ENCODE data around the gene PMVK. TPM values are rescaled to one million over a fixed set of nuclear protein-coding genes. Genes with fewer than 3 reads are reported as not detected.

The PMVK gene
- total RNA-seq, 1 donor from 2014 or later = 15.6 TPM

DNA sequence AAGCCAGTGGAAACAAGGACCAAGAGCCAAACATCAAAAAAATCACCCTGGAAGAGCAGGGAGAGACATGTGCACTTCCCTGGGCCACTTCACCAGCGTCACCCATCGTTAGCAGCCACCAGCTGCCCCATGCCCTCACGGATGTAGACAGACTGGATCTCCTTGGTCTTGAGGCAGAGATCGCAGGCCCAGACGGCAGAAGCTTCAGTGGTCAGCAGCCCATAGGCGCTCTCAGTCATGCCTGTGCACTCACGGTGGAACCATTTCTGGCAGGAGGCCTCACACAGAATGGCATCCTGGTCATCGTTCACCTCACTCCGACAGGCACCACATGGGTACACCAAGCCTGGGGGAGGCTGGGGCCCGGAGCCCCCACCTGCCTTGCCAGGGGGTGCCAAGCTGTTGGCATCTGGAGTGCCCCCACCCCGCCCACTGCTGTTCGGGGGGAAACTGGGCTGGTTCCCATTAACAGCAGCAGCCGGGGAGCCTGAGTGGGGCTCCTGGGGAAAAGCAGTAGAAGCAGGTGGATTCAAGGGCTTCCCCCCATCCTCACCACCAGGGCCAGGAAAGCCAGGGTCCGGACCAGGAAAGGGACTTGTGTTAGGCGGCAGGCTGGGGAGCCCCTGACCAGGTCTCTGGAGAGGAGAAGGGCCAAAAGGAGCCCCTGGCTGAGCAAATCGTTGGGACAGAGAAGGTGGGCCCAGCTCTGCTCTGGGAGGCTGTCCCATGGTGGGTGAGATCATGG lies 22.3 kb upstream of the PMVK start:
- Histone ChIP-seq H3K27ac (ENCODE audit: low read depth, low read length) (no peak overlapping the region), H3K9ac (ENCODE audit: low read length) (no peak overlapping the region), H3K4me2 (ENCODE audit: low read length) (no peak overlapping the region), H4K20me1 (ENCODE audit: insufficient read depth, low read length) (peaks cover 21% of the 10 kb centered on the region), H3K36me3 (ENCODE audit: insufficient read depth, low read length) (peaks cover 7% of the 10 kb centered on the region), H2AFZ (ENCODE audit: low read depth, low read length) (no peak overlapping the region), H3K9me3 (ENCODE audit: insufficient read depth, low read depth, low read length) (no peaks in the 10 kb centered on the region), H3K4me1 (ENCODE audit: insufficient read depth, low read length) (peaks cover 45% of the 10 kb centered on the region), H3K79me2 (ENCODE audit: insufficient read depth, low read length) (peaks cover 32% of the 10 kb centered on the region), H3K4me3 (ENCODE audit: insufficient read depth, low read depth, low read length) (no peak overlapping the region), H3K27me3 (ENCODE audit: insufficient read depth, low read length) (no peaks in the 10 kb centered on the region)
- Mint-ChIP-seq H3K9me3 (ENCODE audit: unreplicated experiment) (no peaks in the 10 kb centered on the region), H3K27ac (ENCODE audit: unreplicated experiment) (peak overlapping the region; percentile 81), H3K27me3 (ENCODE audit: low read depth, unreplicated experiment) (no peaks in the 10 kb centered on the region), H3K4me3 (ENCODE audit: unreplicated experiment) (peak overlapping the region; percentile 42), H3K4me1 (ENCODE audit: low read depth, unreplicated experiment) (peaks cover 36% of the 10 kb centered on the region), H3K36me3 (ENCODE audit: low read depth, unreplicated experiment) (peaks cover 9% of the 10 kb centered on the region)
- no peak for FAIRE-seq
- no peak for DNase-seq (ENCODE audit: low read depth)
- TF ChIP-seq CTCF (IDR thresholded peaks at IDR 0.05; ENCODE audit: insufficient read depth, low read depth, low read length) (no peak), EZH2 (IDR thresholded peaks at IDR 0.05; ENCODE audit: insufficient read depth, low read length) (no peak)

- peak overlapping the region; percentile 42 for H3K4me3 Mint-ChIP-seq (ENCODE audit: unreplicated experiment)
- Histone ChIP-seq H2AFZ (ENCODE audit: low read depth, low read length) (no peak overlapping the region), H3K27ac (ENCODE audit: low read depth, low read length) (no peak overlapping the region), H3K36me3 (ENCODE audit: insufficient read depth, low read length) (peaks cover 1% of the 10 kb centered on the region), H3K79me2 (ENCODE audit: insufficient read depth, low read length) (peaks cover 36% of the 10 kb centered on the region), H3K4me3 (ENCODE audit: insufficient read depth, low read depth, low read length) (no peak overlapping the region), H3K4me2 (ENCODE audit: low read length) (no peak overlapping the region), H3K9ac (ENCODE audit: low read length) (peak overlapping the region; percentile 3), H3K4me1 (ENCODE audit: insufficient read depth, low read length) (peaks cover 41% of the 10 kb centered on the region), H3K27me3 (ENCODE audit: insufficient read depth, low read length) (no peaks in the 10 kb centered on the region), H4K20me1 (ENCODE audit: insufficient read depth, low read length) (peaks cover 20% of the 10 kb centered on the region), H3K9me3 (ENCODE audit: insufficient read depth, low read depth, low read length) (no peaks in the 10 kb centered on the region)
- no peak for FAIRE-seq
- H3K9me3 Mint-ChIP-seq (ENCODE audit: unreplicated experiment) = no peaks in the 10 kb centered on the region
- no peak for DNase-seq (ENCODE audit: low read depth)
- TF ChIP-seq CTCF (IDR thresholded peaks at IDR 0.05; ENCODE audit: insufficient read depth, low read depth, low read length) (no peak), EZH2 (IDR thresholded peaks at IDR 0.05; ENCODE audit: insufficient read depth, low read length) (no peak)
- H3K36me3 Mint-ChIP-seq (ENCODE audit: low read depth, unreplicated experiment) = peaks cover 8% of the 10 kb centered on the region
- H3K27ac Mint-ChIP-seq (ENCODE audit: unreplicated experiment) = peak overlapping the region; percentile 81
- peaks cover 36% of the 10 kb centered on the region for H3K4me1 Mint-ChIP-seq (ENCODE audit: low read depth, unreplicated experiment)
- H3K27me3 Mint-ChIP-seq (ENCODE audit: low read depth, unreplicated experiment) = no peaks in the 10 kb centered on the region
Measured at GRCh38 chr1:154958036-154958435, 21.5 kb upstream of the PMVK start.

DNA sequence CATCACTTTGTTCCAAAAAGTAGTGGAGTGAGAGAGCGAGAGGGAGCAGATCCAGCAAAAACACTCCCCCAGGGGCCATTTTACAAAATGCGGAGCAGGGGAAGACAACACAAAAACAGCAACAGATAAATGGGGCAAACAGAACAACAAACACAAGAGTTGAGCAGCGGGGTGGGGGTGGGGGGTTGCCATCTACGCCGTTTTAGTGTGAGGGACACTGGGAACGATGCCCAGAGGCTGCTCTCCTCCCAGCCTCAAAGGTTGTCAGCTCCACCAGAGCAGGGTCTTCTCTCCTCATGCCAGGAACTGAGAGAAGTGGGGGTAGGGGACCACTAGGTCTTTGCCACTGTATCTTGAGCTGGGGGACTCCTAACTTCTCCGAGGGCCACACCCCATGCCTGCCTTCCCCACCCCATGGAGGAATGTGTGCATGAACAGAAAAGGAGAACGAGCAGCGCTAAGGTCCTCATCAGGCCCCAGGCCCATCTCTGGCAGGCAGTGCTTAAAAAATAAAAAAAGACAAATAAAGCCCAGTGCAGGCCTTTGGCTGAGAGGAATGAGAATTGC lies 20.7 kb upstream of the PMVK start:
- Mint-ChIP-seq H3K9me3 (ENCODE audit: unreplicated experiment) (no peaks in the 10 kb centered on the region), H3K36me3 (ENCODE audit: low read depth, unreplicated experiment) (peaks cover 9% of the 10 kb centered on the region), H3K4me3 (ENCODE audit: unreplicated experiment) (peak overlapping the region; percentile 35), H3K4me1 (ENCODE audit: low read depth, unreplicated experiment) (peaks cover 35% of the 10 kb centered on the region), H3K27me3 (ENCODE audit: low read depth, unreplicated experiment) (no peaks in the 10 kb centered on the region), H3K27ac (ENCODE audit: unreplicated experiment) (peak overlapping the region; percentile 98)
- Histone ChIP-seq H3K4me2 (ENCODE audit: low read length) (peak overlapping the region; percentile 96), H3K4me3 (ENCODE audit: insufficient read depth, low read depth, low read length) (no peak overlapping the region), H3K4me1 (ENCODE audit: insufficient read depth, low read length) (peaks cover 34% of the 10 kb centered on the region), H3K36me3 (ENCODE audit: insufficient read depth, low read length) (no peaks in the 10 kb centered on the region), H3K27me3 (ENCODE audit: insufficient read depth, low read length) (no peaks in the 10 kb centered on the region), H3K27ac (ENCODE audit: low read depth, low read length) (no peak overlapping the region), H3K9ac (ENCODE audit: low read length) (peak overlapping the region; percentile 86), H3K79me2 (ENCODE audit: insufficient read depth, low read length) (peaks cover 40% of the 10 kb centered on the region), H3K9me3 (ENCODE audit: insufficient read depth, low read depth, low read length) (no peaks in the 10 kb centered on the region), H4K20me1 (ENCODE audit: insufficient read depth, low read length) (peaks cover 26% of the 10 kb centered on the region), H2AFZ (ENCODE audit: low read depth, low read length) (no peak overlapping the region)
- DNase-seq (ENCODE audit: low read depth) (no peak), FAIRE-seq (no peak)
- TF ChIP-seq EZH2 (IDR thresholded peaks at IDR 0.05; ENCODE audit: insufficient read depth, low read length) = no peak
- TF ChIP-seq CTCF (IDR thresholded peaks at IDR 0.05; ENCODE audit: insufficient read depth, low read depth, low read length) = no peak

All from astrocyte (in vitro differentiated cells and primary cell).